ENCODE results near the gene CC2D2B. TPM values are rescaled to one million over a fixed set of nuclear protein-coding genes. Genes with fewer than 3 reads are reported as not detected.

Gene CC2D2B
- total RNA-seq, 1 donor from 2014 or later, result 0.18 TPM

DNA sequence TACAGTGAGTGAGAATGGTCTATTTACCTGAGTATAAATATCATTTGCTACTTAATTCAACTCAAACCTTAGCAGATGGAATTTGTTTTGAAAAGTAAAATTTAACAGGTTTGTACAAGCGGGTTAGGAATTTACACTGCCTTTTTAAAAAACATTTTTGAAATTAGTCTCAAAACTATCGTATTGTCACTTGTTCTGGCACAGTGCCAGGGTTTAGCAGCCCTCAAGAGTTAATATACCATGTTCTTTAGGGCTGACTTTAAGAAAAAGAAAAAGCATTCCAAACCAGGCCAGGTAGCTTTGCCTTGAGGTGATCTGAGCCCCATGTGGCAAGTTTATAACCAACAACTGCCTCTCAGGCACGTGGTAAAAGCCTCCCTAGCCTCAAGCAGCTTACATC, 153.5 kb downstream of the CC2D2B start:
- H3K9ac ChIP-seq (ENCODE audit: low read length), result no peak overlapping the region
- H3K36me3 ChIP-seq (ENCODE audit: insufficient read depth, low read length), result peaks cover 24% of the 10 kb centered on the region
- no peak for DNase-seq (ENCODE audit: low read depth)
- no peaks in the 10 kb centered on the region for H3K9me3 ChIP-seq (ENCODE audit: insufficient read depth, low read depth, low read length)
- H3K27ac ChIP-seq (ENCODE audit: low read depth, low read length), result no peak overlapping the region
- H3K4me2 ChIP-seq (ENCODE audit: low read length), result no peak overlapping the region
- H3K27me3 Mint-ChIP-seq (ENCODE audit: low read depth, unreplicated experiment), result no peaks in the 10 kb centered on the region
- no peak overlapping the region for H3K27ac Mint-ChIP-seq (ENCODE audit: unreplicated experiment)
- H3K4me3 Mint-ChIP-seq (ENCODE audit: unreplicated experiment), result no peak overlapping the region
- FAIRE-seq, result no peak
- H3K9me3 Mint-ChIP-seq (ENCODE audit: unreplicated experiment), result no peaks in the 10 kb centered on the region
- H3K4me1 Mint-ChIP-seq (ENCODE audit: low read depth, unreplicated experiment), result no peaks in the 10 kb centered on the region
- peaks cover 3% of the 10 kb centered on the region for H3K79me2 ChIP-seq (ENCODE audit: insufficient read depth, low read length)
- no peak for TF ChIP-seq EZH2 (IDR thresholded peaks at IDR 0.05; ENCODE audit: insufficient read depth, low read length)
- TF ChIP-seq, protein P1, sequence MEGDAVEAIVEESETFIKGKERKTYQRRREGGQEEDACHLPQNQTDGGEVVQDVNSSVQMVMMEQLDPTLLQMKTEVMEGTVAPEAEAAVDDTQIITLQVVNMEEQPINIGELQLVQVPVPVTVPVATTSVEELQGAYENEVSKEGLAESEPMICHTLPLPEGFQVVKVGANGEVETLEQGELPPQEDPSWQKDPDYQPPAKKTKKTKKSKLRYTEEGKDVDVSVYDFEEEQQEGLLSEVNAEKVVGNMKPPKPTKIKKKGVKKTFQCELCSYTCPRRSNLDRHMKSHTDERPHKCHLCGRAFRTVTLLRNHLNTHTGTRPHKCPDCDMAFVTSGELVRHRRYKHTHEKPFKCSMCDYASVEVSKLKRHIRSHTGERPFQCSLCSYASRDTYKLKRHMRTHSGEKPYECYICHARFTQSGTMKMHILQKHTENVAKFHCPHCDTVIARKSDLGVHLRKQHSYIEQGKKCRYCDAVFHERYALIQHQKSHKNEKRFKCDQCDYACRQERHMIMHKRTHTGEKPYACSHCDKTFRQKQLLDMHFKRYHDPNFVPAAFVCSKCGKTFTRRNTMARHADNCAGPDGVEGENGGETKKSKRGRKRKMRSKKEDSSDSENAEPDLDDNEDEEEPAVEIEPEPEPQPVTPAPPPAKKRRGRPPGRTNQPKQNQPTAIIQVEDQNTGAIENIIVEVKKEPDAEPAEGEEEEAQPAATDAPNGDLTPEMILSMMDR (IDR thresholded peaks at IDR 0.05; ENCODE audit: insufficient read depth, low read depth, low read length), result no peak
- H3K36me3 Mint-ChIP-seq (ENCODE audit: low read depth, unreplicated experiment), result peaks cover 7% of the 10 kb centered on the region
- H4K20me1 ChIP-seq (ENCODE audit: insufficient read depth, low read length), result peaks cover 8% of the 10 kb centered on the region
- no peak overlapping the region for H2AFZ ChIP-seq (ENCODE audit: low read depth, low read length)
- H3K4me3 ChIP-seq (ENCODE audit: insufficient read depth, low read depth, low read length), result no peak overlapping the region
- H3K4me1 ChIP-seq (ENCODE audit: insufficient read depth, low read length), result no peaks in the 10 kb centered on the region
- H3K27me3 ChIP-seq (ENCODE audit: insufficient read depth, low read length), result no peaks in the 10 kb centered on the region

DNA sequence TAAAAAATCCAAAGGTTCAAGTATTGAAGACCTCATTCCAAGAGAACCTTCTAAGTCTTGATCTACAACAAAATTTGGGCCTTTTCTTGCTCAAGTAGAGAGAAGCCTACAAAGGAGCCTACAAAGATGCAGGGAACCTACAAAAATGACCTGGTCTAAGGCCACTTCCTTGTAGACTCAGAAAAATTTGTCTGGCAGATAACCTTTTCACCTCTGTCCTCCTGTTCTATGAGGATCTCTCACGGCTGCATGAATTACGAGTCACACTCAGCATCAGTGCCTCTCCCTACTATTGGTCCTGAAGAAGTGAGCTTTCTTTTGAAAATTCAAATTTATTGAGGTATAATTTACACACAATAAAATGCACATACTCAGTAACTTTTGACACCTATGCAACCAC, 164.9 kb downstream of the CC2D2B start:
- H3K9me3 Mint-ChIP-seq (ENCODE audit: unreplicated experiment), result no peaks in the 10 kb centered on the region
- no peaks in the 10 kb centered on the region for H3K36me3 Mint-ChIP-seq (ENCODE audit: low read depth, unreplicated experiment)
- no peak for DNase-seq (ENCODE audit: low read depth)
- Histone ChIP-seq H3K4me1 (ENCODE audit: insufficient read depth, low read length) (no peaks in the 10 kb centered on the region), H3K4me3 (ENCODE audit: insufficient read depth, low read depth, low read length) (no peak overlapping the region), H3K79me2 (ENCODE audit: insufficient read depth, low read length) (no peaks in the 10 kb centered on the region), H3K9ac (ENCODE audit: low read length) (no peak overlapping the region), H2AFZ (ENCODE audit: low read depth, low read length) (no peak overlapping the region), H3K9me3 (ENCODE audit: insufficient read depth, low read depth, low read length) (no peaks in the 10 kb centered on the region), H3K27ac (ENCODE audit: low read depth, low read length) (no peak overlapping the region), H3K27me3 (ENCODE audit: insufficient read depth, low read length) (no peaks in the 10 kb centered on the region), H3K4me2 (ENCODE audit: low read length) (no peak overlapping the region), H4K20me1 (ENCODE audit: insufficient read depth, low read length) (no peaks in the 10 kb centered on the region), H3K36me3 (ENCODE audit: insufficient read depth, low read length) (no peaks in the 10 kb centered on the region)
- H3K27ac Mint-ChIP-seq (ENCODE audit: unreplicated experiment), result no peak overlapping the region
- FAIRE-seq, result no peak
- TF ChIP-seq, protein P1 (IDR thresholded peaks at IDR 0.05; ENCODE audit: insufficient read depth, low read depth, low read length), result no peak
- no peak for TF ChIP-seq EZH2 (IDR thresholded peaks at IDR 0.05; ENCODE audit: insufficient read depth, low read length)
- H3K4me1 Mint-ChIP-seq (ENCODE audit: low read depth, unreplicated experiment), result peaks cover 40% of the 10 kb centered on the region
- H3K27me3 Mint-ChIP-seq (ENCODE audit: low read depth, unreplicated experiment), result no peaks in the 10 kb centered on the region
- H3K4me3 Mint-ChIP-seq (ENCODE audit: unreplicated experiment), result peak overlapping the region; percentile 4

DNA sequence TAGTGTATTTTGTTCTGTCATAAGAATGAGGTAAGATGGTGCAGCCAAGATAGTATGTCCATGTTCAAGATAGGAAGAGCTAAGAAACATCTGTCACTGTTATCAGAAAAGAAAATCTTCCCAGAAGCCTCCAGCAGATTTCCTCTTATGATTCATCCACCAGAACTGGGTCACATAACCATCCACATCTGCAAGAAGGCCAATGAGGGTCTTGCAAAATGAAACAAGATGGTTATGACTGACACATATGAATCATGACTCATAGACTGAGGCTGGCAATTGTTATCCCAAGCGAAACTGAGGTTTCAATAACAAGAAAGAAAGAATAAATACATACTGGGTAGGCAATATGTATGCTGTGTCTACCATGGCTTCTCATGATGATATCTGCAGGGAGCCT, 165.9 kb downstream of the CC2D2B start:
- Mint-ChIP-seq H3K9me3 (ENCODE audit: unreplicated experiment) (no peaks in the 10 kb centered on the region), H3K4me3 (ENCODE audit: unreplicated experiment) (peak overlapping the region; percentile 1), H3K27me3 (ENCODE audit: low read depth, unreplicated experiment) (no peaks in the 10 kb centered on the region), H3K27ac (ENCODE audit: unreplicated experiment) (peak overlapping the region; percentile 92), H3K36me3 (ENCODE audit: low read depth, unreplicated experiment) (no peaks in the 10 kb centered on the region), H3K4me1 (ENCODE audit: low read depth, unreplicated experiment) (peaks cover 40% of the 10 kb centered on the region)
- TF ChIP-seq EZH2 (IDR thresholded peaks at IDR 0.05; ENCODE audit: insufficient read depth, low read length), result no peak
- TF ChIP-seq, protein P1 (IDR thresholded peaks at IDR 0.05; ENCODE audit: insufficient read depth, low read depth, low read length), result no peak
- no peak overlapping the region for H3K27ac ChIP-seq (ENCODE audit: low read depth, low read length)
- no peak overlapping the region for H3K9ac ChIP-seq (ENCODE audit: low read length)
- FAIRE-seq (no peak), DNase-seq (ENCODE audit: low read depth) (peak; percentile 56)
- H3K4me1 ChIP-seq (ENCODE audit: insufficient read depth, low read length), result no peaks in the 10 kb centered on the region
- H3K79me2 ChIP-seq (ENCODE audit: insufficient read depth, low read length), result no peaks in the 10 kb centered on the region
- H2AFZ ChIP-seq (ENCODE audit: low read depth, low read length), result no peak overlapping the region
- no peaks in the 10 kb centered on the region for H4K20me1 ChIP-seq (ENCODE audit: insufficient read depth, low read length)
- H3K27me3 ChIP-seq (ENCODE audit: insufficient read depth, low read length), result no peaks in the 10 kb centered on the region
- peak overlapping the region; percentile 3 for H3K4me2 ChIP-seq (ENCODE audit: low read length)
- no peak overlapping the region for H3K4me3 ChIP-seq (ENCODE audit: insufficient read depth, low read depth, low read length)
- no peaks in the 10 kb centered on the region for H3K9me3 ChIP-seq (ENCODE audit: insufficient read depth, low read depth, low read length)
- no peaks in the 10 kb centered on the region for H3K36me3 ChIP-seq (ENCODE audit: insufficient read depth, low read length)

Data from astrocyte (in vitro differentiated cells and primary cell).